OCI-LY3 (cell line): Measurements from ENCODE around the gene LUM.

Experiments used
- H2AFZ ChIP-seq: fragments of 200-600, 300-600 bp; shearing (Covaris generic); 2 replicates; pipeline ENCODE4 v1.6.0; 2014; ENCODE audit warnings: antibody characterized with exemption, low read depth, low read length
- H3K27ac ChIP-seq: fragments of 200-600, 300-600 bp; sonication (generic); 2 replicates; pipeline ENCODE4 v1.5.1; 2014; ENCODE audit warnings: mild to moderate bottlenecking, low read length, moderate library complexity, mixed read lengths
- H3K27me3 ChIP-seq: fragments of 200-600, 300-600 bp; sonication (generic); 2 replicates; pipeline ENCODE4 v1.6.1; 2014; ENCODE audit warnings: low read depth, low read length, mixed read lengths
- H3K36me3 ChIP-seq: fragments of 200-600, 300-600 bp; sonication (generic); replicated peaks from 2 replicates; pipeline ENCODE3; 2014; ENCODE audit warnings: low read depth, low read length, mixed read lengths
- H3K4me1 ChIP-seq: fragments of 300-600, 200-600 bp; sonication (generic); 2 replicates; pipeline ENCODE4 v1.6.1; 2014; ENCODE audit warnings: low read length, mixed read lengths
- H3K4me2 ChIP-seq: fragments of 200-600, 300-600 bp; sonication (generic); 2 replicates; pipeline ENCODE4 v1.6.1; 2014; ENCODE audit warnings: low read length, mixed read lengths
- H3K4me3 ChIP-seq: fragments of 300-600, 200-600 bp; sonication (generic); 2 replicates; pipeline ENCODE4 v1.5.1; 2014; ENCODE audit warnings: antibody characterized with exemption, mild to moderate bottlenecking, low read length, moderate library complexity
- H3K79me2 ChIP-seq: fragments of 300-600, 200-600 bp; shearing (Covaris generic); 2 replicates; pipeline ENCODE4 v1.6.1; 2014; ENCODE audit warnings: mild to moderate bottlenecking, low read length, mixed read lengths
- H3K9ac ChIP-seq: fragments of 300-600, 200-600 bp; shearing (Covaris generic); 2 replicates; pipeline ENCODE4 v1.6.0; 2014; ENCODE audit warnings: mild to moderate bottlenecking, low read length, moderate library complexity
- H3K9me3 ChIP-seq: fragments of 200-600, 300-600 bp; shearing (Covaris generic); 2 replicates; pipeline ENCODE4 v1.6.1; 2014; ENCODE audit warnings: low read length, mixed read lengths; ENCODE audit not compliant: insufficient read depth
- H4K20me1 ChIP-seq: fragments of 200-600, 300-600 bp; sonication (generic); 2 replicates; pipeline ENCODE4 v1.6.1; 2016; ENCODE audit warnings: low read length, mixed read lengths; ENCODE audit not compliant: insufficient read depth
- CTCF ChIP-seq: fragments of 200-600, 300-600 bp; sonication (generic); IDR thresholded peaks from 2 replicates; pipeline ENCODE4 v1.5.1; 2014; ENCODE audit warnings: antibody characterized with exemption, low read length, low read depth
- EZH2phosphoT487 ChIP-seq: fragments of 200-600 bp; shearing (Covaris generic); IDR thresholded peaks from 2 replicates; pipeline ENCODE4 v1.6.1; 2018; ENCODE audit warnings: antibody characterized with exemption, mixed run types, low read depth

Gene LUM

GRCh38 chr12:91105807-91106206 lies 5.5 kb downstream of the LUM start:
- Histone ChIP-seq H3K4me1 (peaks cover 3% of the 10 kb centered on the region; the same call in 1 of the 2 replicates), H3K27ac (no peak overlapping the region), H3K4me2 (no peak overlapping the region), H3K4me3 (no peak overlapping the region), H3K36me3 (no peaks in the 10 kb centered on the region), H3K79me2 (no peaks in the 10 kb centered on the region), H3K9ac (no peak overlapping the region), H3K27me3 (no peaks in the 10 kb centered on the region), H2AFZ (no peak overlapping the region), H4K20me1 (no peaks in the 10 kb centered on the region), H3K9me3 (no peaks in the 10 kb centered on the region)
- TF ChIP-seq CTCF = no peak
- TF ChIP-seq EZH2phosphoT487 = no peak

- TF ChIP-seq EZH2phosphoT487 = no peak
- no peak for TF ChIP-seq CTCF
- Histone ChIP-seq H2AFZ (no peak overlapping the region), H4K20me1 (no peaks in the 10 kb centered on the region), H3K4me1 (peaks cover 3% of the 10 kb centered on the region; the same call in 1 of the 2 replicates), H3K9me3 (no peaks in the 10 kb centered on the region), H3K9ac (no peak overlapping the region), H3K27ac (no peak overlapping the region), H3K27me3 (no peaks in the 10 kb centered on the region), H3K4me3 (no peak overlapping the region), H3K79me2 (no peaks in the 10 kb centered on the region), H3K36me3 (no peaks in the 10 kb centered on the region), H3K4me2 (no peak overlapping the region)
Measured at GRCh38 chr12:91104812-91105466, 6.4 kb downstream of the LUM start.

GRCh38 chr12:91103624-91104023 lies 7.7 kb downstream of the LUM start:
- Histone ChIP-seq H3K9ac (no peak overlapping the region), H4K20me1 (no peaks in the 10 kb centered on the region), H3K4me2 (no peak overlapping the region), H3K36me3 (no peaks in the 10 kb centered on the region), H3K4me3 (no peak overlapping the region), H3K4me1 (no peaks in the 10 kb centered on the region), H3K79me2 (no peaks in the 10 kb centered on the region), H3K27me3 (no peaks in the 10 kb centered on the region), H2AFZ (no peak overlapping the region), H3K27ac (no peak overlapping the region), H3K9me3 (no peaks in the 10 kb centered on the region)
- TF ChIP-seq CTCF (no peak), EZH2phosphoT487 (no peak)

GRCh38 chr12:91103101-91103500 lies 8.2 kb downstream of the LUM start:
- no peak overlapping the region for H3K4me2 ChIP-seq
- H3K4me3 ChIP-seq = no peak overlapping the region
- H2AFZ ChIP-seq = no peak overlapping the region
- no peaks in the 10 kb centered on the region for H3K79me2 ChIP-seq
- no peaks in the 10 kb centered on the region for H4K20me1 ChIP-seq
- no peaks in the 10 kb centered on the region for H3K36me3 ChIP-seq
- no peak overlapping the region for H3K9ac ChIP-seq
- no peaks in the 10 kb centered on the region for H3K9me3 ChIP-seq
- TF ChIP-seq CTCF (no peak), EZH2phosphoT487 (no peak)
- no peak overlapping the region for H3K27ac ChIP-seq
- no peaks in the 10 kb centered on the region for H3K27me3 ChIP-seq
- H3K4me1 ChIP-seq = peaks cover 3% of the 10 kb centered on the region; the same call in 1 of the 2 replicates
